ENCODE results near the gene SHFL. TPM values are rescaled to one million over a fixed set of nuclear protein-coding genes. Genes with fewer than 3 reads are reported as not detected.

Gene SHFL
- total RNA-seq, 1 experiment from 2014 or later, result 21.1 TPM

DNA sequence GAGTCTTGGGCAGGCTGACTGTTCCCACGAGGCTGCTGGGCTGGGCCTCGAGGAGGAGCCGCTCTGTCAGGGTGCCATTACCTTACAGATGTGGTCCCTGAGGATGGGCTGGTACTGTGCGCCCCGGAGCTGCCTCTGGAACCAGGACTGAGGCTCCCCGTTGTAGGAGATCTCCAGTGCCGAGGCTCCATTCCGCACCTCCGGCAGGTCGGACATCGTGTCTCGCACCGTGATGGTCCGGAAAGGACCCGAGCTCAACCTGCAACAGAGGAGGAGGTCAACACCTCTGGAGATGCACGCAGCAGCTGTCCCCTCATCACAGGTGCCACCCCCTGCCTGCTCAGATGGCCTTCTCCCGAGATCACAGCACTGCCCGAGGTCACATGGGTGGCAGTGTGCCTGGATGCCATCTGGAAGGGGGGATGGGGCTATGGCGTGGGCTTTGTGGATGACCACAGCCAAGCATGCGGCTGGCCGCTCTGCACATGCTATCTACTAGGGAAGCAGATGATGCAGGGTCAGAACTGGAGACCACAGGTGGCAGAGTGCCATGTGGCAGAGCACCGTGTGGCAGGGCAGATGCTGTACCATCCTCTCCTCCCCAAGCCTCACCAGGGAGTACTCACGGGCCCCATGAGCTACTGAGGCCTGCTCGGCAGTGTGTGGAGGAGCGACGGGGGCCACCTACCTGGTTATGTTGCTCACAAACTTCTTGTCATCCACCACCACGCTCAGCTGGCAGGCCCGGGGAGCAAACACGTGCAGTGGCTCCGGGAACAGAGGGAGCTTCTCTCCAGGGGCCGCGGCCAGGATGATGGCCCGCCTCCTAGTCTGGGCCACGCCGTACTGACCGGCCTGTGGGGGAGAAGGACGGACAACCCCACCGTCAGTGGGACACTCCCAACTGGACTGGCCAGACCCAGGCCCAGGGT is 51.9 kb downstream of the SHFL start:
- Histone ChIP-seq H3K56ac (ENCODE audit: insufficient read length, low read depth, low read length) (no peak overlapping the region), H3K14ac (ENCODE audit: insufficient read depth, low read length) (no peak overlapping the region), H3K79me1 (ENCODE audit: insufficient read depth, low read depth, low read length, poor library complexity, severe bottlenecking) (no peaks in the 10 kb centered on the region), H3K79me2 (ENCODE audit: insufficient read depth, low read length) (0 out of 2 replicates have a peak, but pooled peaks cover 2% of the 10 kb centered on the region), H3K9me3 (ENCODE audit: control insufficient read depth, low read depth, low read length) (no peaks in the 10 kb centered on the region), H2AK5ac (ENCODE audit: insufficient read length, low read length) (no peak overlapping the region), H3K18ac (ENCODE audit: insufficient read length, low read depth, low read length) (no peak overlapping the region), H4K5ac (ENCODE audit: insufficient read length, low read depth, low read length) (no peak overlapping the region), H3K23ac (ENCODE audit: insufficient read length, low read depth, low read length) (no peak overlapping the region), H2BK120ac (ENCODE audit: low read depth, low read length, poor library complexity, severe bottlenecking) (no peak overlapping the region), H3K27ac (ENCODE audit: insufficient read length, low read depth, low read length) (no peak overlapping the region), H2BK12ac (ENCODE audit: insufficient read length, low read depth, low read length) (no peak overlapping the region), H3T11ph (ENCODE audit: low read length) (no peak overlapping the region), H2BK15ac (ENCODE audit: low read depth, low read length) (no peak overlapping the region), H3K4me2 (ENCODE audit: insufficient read depth, insufficient read length, low read length) (no peak overlapping the region), H3K27me3 (ENCODE audit: insufficient read depth, low read length) (no peaks in the 10 kb centered on the region), H4K91ac (ENCODE audit: insufficient read length, low read depth, low read length) (no peak overlapping the region), H3K4me1 (ENCODE audit: insufficient read depth, low read length) (no peaks in the 10 kb centered on the region), H2AFZ (ENCODE audit: low read length) (no peak overlapping the region), H3K23me2 (ENCODE audit: insufficient read length, low read depth, low read length, poor library complexity, severe bottlenecking) (no peaks in the 10 kb centered on the region), H3K9ac (ENCODE audit: extremely low read depth, insufficient read length, low read length) (no peak overlapping the region), H2BK5ac (ENCODE audit: insufficient read length, low read length) (no peak overlapping the region), H3K4ac (ENCODE audit: low read depth, low read length) (no peak overlapping the region), H4K20me1 (ENCODE audit: control insufficient read depth, insufficient read depth, insufficient read length) (no peaks in the 10 kb centered on the region), H2BK20ac (ENCODE audit: low read depth, low read length, poor library complexity, severe bottlenecking) (no peak overlapping the region), H4K8ac (replicated peaks; ENCODE audit: insufficient read length, low read depth, low read length) (no peak overlapping the region)
- TF ChIP-seq, protein P1, sequence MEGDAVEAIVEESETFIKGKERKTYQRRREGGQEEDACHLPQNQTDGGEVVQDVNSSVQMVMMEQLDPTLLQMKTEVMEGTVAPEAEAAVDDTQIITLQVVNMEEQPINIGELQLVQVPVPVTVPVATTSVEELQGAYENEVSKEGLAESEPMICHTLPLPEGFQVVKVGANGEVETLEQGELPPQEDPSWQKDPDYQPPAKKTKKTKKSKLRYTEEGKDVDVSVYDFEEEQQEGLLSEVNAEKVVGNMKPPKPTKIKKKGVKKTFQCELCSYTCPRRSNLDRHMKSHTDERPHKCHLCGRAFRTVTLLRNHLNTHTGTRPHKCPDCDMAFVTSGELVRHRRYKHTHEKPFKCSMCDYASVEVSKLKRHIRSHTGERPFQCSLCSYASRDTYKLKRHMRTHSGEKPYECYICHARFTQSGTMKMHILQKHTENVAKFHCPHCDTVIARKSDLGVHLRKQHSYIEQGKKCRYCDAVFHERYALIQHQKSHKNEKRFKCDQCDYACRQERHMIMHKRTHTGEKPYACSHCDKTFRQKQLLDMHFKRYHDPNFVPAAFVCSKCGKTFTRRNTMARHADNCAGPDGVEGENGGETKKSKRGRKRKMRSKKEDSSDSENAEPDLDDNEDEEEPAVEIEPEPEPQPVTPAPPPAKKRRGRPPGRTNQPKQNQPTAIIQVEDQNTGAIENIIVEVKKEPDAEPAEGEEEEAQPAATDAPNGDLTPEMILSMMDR (conservative IDR thresholded peaks at IDR 0.05), result no peak
- no peaks in the 10 kb centered on the region for H3K9me3 Mint-ChIP-seq
- H3K4me3 Mint-ChIP-seq, result no peak overlapping the region
- H3K36me3 Mint-ChIP-seq (ENCODE audit: insufficient read depth in 1 of 3, low read depth in 3 of 3), result peaks cover 36 to 97% (median 70%) of the 10 kb centered on the region in 3 experiments; a peak in 6 of 7 replicates
- H3K4me1 Mint-ChIP-seq, result no peaks in the 10 kb centered on the region
- H3K27me3 Mint-ChIP-seq (ENCODE audit: low read depth), result no peaks in the 10 kb centered on the region; the same call in 1 of the 2 replicates
- DNase-seq, result no peak
- no peak overlapping the region for H3K27ac Mint-ChIP-seq
- WGBS (ENCODE audit: extremely low coverage, insufficient read length, low lambda C conversion rate), result no CpG with 5 or more reads among the region's 38 CpGs

Data from H9 (cell line).